Bronchial epithelial cell (primary cell): ENCODE data around the gene INTS1. TPM values are rescaled to one million over a fixed set of nuclear protein-coding genes. Genes with fewer than 3 reads are reported as not detected.
"Not testable (repeated sequence)": the region's sequence is repeated elsewhere in the genome, so short reads cannot be mapped to it uniquely, and the experiment has no call there.

Experiments used
- DNase-seq: peaks from one replicate; pipeline ENCODE4 v3.0.0-alpha.2; 2010; ENCODE audit warnings: low read depth
- FAIRE-seq: peaks from 2 replicates; lab custom pipeline; 2011; peaks lifted over from hg19 to GRCh38; lab: Jason Lieb, UNC
- H3K27me3 ChIP-seq: 2 replicates; pipeline ENCODE4 v1.5.1; 2011; ENCODE audit warnings: low read length; ENCODE audit not compliant: control insufficient read depth, insufficient read depth
- H3K36me3 ChIP-seq: 2 replicates; pipeline ENCODE4 v1.5.1; 2011; ENCODE audit warnings: low read length; ENCODE audit not compliant: control insufficient read depth, insufficient read depth
- H3K4me3 ChIP-seq: 2 replicates; pipeline ENCODE4 v1.5.1; 2011; ENCODE audit warnings: mild to moderate bottlenecking, low read depth, low read length, control low read depth
- total RNA-seq: library from RNA; depleted of rRNA; stranded (reverse); fragments of >200 nt; gene quantifications from 2 replicates; pipeline ENCODE4 v1.2.1, GENCODE V29; 2014
- TF ChIP-seq, protein P1 (sequence below): IDR thresholded peaks from 2 replicates; pipeline ENCODE4 v1.5.1; 2011; ENCODE audit warnings: mild to moderate bottlenecking, moderate library complexity, low read length, control low read depth, inconsistent platforms; ENCODE audit not compliant: insufficient read depth, severe bottlenecking

Gene INTS1
- total RNA-seq, 1 donor from 2014 or later, result 18.7 TPM

GRCh38 chr7:1447551-1448244 lies 56.5 kb downstream of the INTS1 start:
- peaks cover 30% of the 10 kb centered on the region for H3K36me3 ChIP-seq
- DNase-seq (no peak), FAIRE-seq (no peak)
- H3K27me3 ChIP-seq, result no peaks in the 10 kb centered on the region
- TF ChIP-seq, protein P1, sequence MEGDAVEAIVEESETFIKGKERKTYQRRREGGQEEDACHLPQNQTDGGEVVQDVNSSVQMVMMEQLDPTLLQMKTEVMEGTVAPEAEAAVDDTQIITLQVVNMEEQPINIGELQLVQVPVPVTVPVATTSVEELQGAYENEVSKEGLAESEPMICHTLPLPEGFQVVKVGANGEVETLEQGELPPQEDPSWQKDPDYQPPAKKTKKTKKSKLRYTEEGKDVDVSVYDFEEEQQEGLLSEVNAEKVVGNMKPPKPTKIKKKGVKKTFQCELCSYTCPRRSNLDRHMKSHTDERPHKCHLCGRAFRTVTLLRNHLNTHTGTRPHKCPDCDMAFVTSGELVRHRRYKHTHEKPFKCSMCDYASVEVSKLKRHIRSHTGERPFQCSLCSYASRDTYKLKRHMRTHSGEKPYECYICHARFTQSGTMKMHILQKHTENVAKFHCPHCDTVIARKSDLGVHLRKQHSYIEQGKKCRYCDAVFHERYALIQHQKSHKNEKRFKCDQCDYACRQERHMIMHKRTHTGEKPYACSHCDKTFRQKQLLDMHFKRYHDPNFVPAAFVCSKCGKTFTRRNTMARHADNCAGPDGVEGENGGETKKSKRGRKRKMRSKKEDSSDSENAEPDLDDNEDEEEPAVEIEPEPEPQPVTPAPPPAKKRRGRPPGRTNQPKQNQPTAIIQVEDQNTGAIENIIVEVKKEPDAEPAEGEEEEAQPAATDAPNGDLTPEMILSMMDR, result no peak
- H3K4me3 ChIP-seq, result no peak overlapping the region

DNA sequence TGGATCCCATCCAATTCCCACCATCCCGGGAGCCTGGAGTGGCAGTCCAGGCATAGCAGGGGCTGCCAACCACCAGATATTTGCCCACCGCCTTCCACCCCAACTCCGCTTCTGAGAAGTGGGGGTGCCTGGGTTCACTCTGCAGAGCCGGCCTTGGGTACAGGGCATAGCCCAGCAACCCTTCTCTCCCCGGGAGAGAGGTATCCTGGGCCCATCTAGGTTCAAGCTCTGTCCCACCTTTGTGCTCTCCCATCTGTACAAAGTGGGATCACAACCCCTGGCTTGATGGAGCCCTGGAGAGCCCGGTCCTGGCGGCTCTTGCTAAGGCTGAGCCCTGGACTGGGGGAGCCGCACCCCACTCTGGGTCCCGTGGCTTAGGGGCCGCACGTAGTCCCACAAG lies 57.1 kb downstream of the INTS1 start:
- no peak for DNase-seq
- peaks cover 32% of the 10 kb centered on the region for H3K36me3 ChIP-seq
- no peaks in the 10 kb centered on the region for H3K27me3 ChIP-seq
- H3K4me3 ChIP-seq, result no peak overlapping the region
- FAIRE-seq, result no peak
- TF ChIP-seq, protein P1, result no peak

DNA sequence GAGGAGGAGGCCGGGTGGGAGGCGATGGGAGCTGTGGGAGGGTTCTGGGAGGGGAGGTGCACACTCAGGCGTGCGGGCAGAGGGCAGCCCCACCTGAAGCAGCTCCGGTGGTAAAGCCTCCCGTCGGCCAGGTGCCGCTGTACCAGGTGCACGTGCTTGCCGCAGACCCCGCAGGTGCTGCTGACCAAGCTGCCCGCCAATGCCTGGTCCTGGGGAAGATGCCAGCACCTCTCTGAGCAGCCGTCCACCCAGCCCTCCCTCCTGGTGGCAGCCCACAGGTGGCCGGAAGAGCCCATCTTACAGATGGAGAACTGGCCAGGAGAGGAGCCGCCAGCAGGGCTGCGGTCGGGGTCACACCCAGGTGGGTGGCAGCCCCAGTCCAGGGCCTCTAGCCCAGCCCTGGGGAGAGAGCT lies 57.6 kb downstream of the INTS1 start:
- DNase-seq (no peak), FAIRE-seq (no peak)
- Histone ChIP-seq H3K36me3 (peaks cover 35% of the 10 kb centered on the region), H3K27me3 (no peaks in the 10 kb centered on the region), H3K4me3 (no peak overlapping the region)
- TF ChIP-seq, protein P1, result no peak

DNA sequence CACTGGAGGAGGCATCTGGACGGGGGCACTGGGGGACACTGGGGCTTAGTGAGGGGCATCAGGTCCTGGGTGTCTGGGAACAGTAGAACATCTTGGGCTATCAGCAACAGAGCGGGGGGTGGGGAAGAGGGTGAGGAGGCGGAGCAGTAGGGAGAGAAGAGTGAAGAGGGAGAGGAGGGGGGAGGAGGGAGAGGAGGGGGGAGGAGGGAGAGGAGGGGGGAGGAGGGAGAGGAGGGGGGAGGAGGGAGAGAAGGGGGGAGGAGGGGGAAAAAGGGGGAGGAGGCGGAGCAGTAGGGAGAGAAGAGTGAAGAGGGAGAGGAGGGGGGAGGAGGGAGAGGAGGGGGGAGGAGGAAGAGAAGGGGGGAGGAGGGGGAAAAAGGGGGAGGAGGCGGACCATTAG lies 58.2 kb downstream of the INTS1 start:
- H3K36me3 ChIP-seq, result peaks cover 37% of the 10 kb centered on the region
- not testable (repeated sequence) for H3K4me3 ChIP-seq, H3K27me3 ChIP-seq, DNase-seq, FAIRE-seq

GRCh38 chr7:1445341-1445740 lies 58.8 kb downstream of the INTS1 start:
- TF ChIP-seq, protein P1, result no peak
- no peak for DNase-seq
- no peak for FAIRE-seq
- no peaks in the 10 kb centered on the region for H3K27me3 ChIP-seq
- peaks cover 37% of the 10 kb centered on the region for H3K36me3 ChIP-seq
- no peak overlapping the region for H3K4me3 ChIP-seq

- no peak for FAIRE-seq
- no peak for DNase-seq
- TF ChIP-seq, protein P1, result no peak
- H3K27me3 ChIP-seq, result no peaks in the 10 kb centered on the region
- peaks cover 38% of the 10 kb centered on the region for H3K36me3 ChIP-seq
- no peak overlapping the region for H3K4me3 ChIP-seq
Observed at GRCh38 chr7:1444925-1445322, 59.3 kb downstream of the INTS1 start.
